Upper lobe of right lung (tissue), 1 donor: ENCODE results near the gene GPR87. TPM values are rescaled to one million over a fixed set of nuclear protein-coding genes. Genes with fewer than 3 reads are reported as not detected.
A peak's percentile ranks its signal among the peaks of the same experiment; 100 is the strongest.

Source experiments
- ATAC-seq: fragments of 200-7000 bp; cut with Tn5 transposase; one replicate; pipeline ENCODE4 v1.9.1; 2020; ENCODE audit warnings: mild to moderate bottlenecking, moderate library complexity
- DNase-seq: peaks from one replicate; pipeline ENCODE4 v3.0.0-alpha.2; 2020
- H3K27ac ChIP-seq: fragments of 200-600 bp; one replicate; pipeline ENCODE4 v1.8.0; 2022
- H3K27me3 ChIP-seq: fragments of 200-600 bp; one replicate; pipeline ENCODE4 v1.8.0; 2022; ENCODE audit warnings: mild to moderate bottlenecking
- H3K36me3 ChIP-seq: fragments of 200-600 bp; one replicate; pipeline ENCODE4 v1.8.0; 2022
- H3K4me1 ChIP-seq: fragments of 200-600 bp; one replicate; pipeline ENCODE4 v1.8.0; 2022
- H3K4me3 ChIP-seq: fragments of 200-600 bp; one replicate; pipeline ENCODE4 v1.8.0; 2022; ENCODE audit warnings: mild to moderate bottlenecking
- H3K9me3 ChIP-seq: fragments of 200-600 bp; one replicate; pipeline ENCODE4 v1.8.0; 2022
- intact Hi-C: fragments of 100-400 bp; cut with DNase I; formaldehyde crosslinking; loops from one replicate; pipeline ENCODE4 v1.11.0; 2022
- total RNA-seq: library from RNA; stranded (reverse); fragmentation: NEBNext Ultra II Directional; extraction: Animal tissue kit (Norgen Biotek cat#: 25700); gene quantifications from one replicate; pipeline ENCODE4 v1.2.1, GENCODE V29; 2021
- TF ChIP-seq, protein P1 (sequence below): fragments of 200-600 bp; IDR thresholded peaks from one replicate; pipeline ENCODE4 v1.8.0; 2022; ENCODE audit warnings: antibody characterized with exemption
- donor health status: DM: no; HTN: yes; CAD: no; lungs with severe emphysema.

GPR87 gene
- total RNA-seq, 1 donor from 2014 or later = 0.67 TPM

DNA sequence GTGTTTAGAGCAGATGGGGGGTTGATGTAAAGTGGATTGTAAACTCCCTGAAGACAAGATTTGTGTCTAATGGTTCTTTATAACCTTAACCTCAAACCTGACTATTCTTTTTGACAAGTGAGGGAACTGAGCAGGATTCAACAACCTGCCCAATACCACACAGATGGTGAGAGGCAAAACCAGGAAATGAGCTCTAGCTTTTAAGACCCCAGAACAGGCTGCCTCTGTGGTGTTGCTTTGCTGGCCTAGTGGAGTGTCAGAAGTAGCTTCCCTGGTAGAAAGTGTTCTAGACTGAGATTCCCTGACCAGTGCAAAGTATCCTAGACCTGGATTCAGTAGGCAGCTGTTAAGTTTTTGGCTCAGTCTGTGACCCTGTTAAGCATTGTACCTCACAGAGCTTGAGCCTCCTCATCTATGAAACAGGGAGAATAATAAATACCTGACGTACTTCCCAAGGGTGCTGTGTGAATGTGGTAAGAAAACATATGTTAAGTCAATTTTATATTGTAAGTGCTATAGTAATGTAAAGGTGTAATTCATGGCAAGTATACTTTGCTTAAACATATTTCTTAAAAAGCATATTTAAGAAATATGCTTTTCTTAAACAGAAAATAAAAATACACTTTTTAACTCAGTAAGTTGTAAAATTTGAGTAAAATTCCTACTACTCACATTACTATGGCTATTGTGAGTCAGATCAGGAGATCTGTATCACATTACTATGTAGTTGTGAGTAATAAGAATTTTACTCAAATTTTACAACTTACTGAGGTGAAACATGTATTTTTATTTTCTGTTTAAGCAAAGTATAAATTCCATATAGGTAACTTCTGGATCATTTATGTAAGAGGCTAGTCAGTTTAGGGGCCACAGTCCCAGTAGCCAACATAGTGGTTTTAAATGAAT is 8.8 kb downstream of the GPR87 start:
- TF ChIP-seq, protein P1, sequence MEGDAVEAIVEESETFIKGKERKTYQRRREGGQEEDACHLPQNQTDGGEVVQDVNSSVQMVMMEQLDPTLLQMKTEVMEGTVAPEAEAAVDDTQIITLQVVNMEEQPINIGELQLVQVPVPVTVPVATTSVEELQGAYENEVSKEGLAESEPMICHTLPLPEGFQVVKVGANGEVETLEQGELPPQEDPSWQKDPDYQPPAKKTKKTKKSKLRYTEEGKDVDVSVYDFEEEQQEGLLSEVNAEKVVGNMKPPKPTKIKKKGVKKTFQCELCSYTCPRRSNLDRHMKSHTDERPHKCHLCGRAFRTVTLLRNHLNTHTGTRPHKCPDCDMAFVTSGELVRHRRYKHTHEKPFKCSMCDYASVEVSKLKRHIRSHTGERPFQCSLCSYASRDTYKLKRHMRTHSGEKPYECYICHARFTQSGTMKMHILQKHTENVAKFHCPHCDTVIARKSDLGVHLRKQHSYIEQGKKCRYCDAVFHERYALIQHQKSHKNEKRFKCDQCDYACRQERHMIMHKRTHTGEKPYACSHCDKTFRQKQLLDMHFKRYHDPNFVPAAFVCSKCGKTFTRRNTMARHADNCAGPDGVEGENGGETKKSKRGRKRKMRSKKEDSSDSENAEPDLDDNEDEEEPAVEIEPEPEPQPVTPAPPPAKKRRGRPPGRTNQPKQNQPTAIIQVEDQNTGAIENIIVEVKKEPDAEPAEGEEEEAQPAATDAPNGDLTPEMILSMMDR = no peak
- ATAC-seq = no peak
- Histone ChIP-seq H3K4me3 (no peak overlapping the region), H3K9me3 (no peaks in the 10 kb centered on the region), H3K27ac (no peak overlapping the region), H3K27me3 (no peaks in the 10 kb centered on the region), H3K4me1 (peaks cover 5% of the 10 kb centered on the region), H3K36me3 (no peaks in the 10 kb centered on the region)
- intact Hi-C loops = no loop called here
- DNase-seq = no peak

DNA sequence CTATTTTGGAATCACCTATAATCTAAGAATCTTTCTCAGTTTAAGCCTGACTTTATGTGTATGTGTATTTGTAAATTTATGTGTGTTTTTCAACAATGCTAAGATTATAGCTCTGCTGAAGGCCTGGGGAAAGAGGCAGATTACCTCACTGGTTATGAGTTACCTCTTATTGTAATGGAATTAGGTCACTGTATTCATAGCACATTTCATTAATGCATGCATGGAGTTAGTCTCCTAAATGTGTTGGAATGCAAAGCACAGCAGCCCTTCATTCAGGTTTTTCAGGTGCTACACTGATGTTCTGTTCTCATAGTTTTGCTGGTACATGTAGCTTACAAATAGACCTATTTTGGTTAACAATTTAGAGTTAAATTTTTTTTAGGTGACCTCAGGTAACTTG is 9.5 kb downstream of the GPR87 start:
- H3K9me3 ChIP-seq = no peaks in the 10 kb centered on the region
- TF ChIP-seq, protein P1 = no peak
- no peak overlapping the region for H3K27ac ChIP-seq
- H3K4me3 ChIP-seq = no peak overlapping the region
- H3K4me1 ChIP-seq = peaks cover 5% of the 10 kb centered on the region
- DNase-seq = no peak
- no peaks in the 10 kb centered on the region for H3K27me3 ChIP-seq
- H3K36me3 ChIP-seq = no peaks in the 10 kb centered on the region
- no peak for ATAC-seq
- intact Hi-C loops = no loop called here

DNA sequence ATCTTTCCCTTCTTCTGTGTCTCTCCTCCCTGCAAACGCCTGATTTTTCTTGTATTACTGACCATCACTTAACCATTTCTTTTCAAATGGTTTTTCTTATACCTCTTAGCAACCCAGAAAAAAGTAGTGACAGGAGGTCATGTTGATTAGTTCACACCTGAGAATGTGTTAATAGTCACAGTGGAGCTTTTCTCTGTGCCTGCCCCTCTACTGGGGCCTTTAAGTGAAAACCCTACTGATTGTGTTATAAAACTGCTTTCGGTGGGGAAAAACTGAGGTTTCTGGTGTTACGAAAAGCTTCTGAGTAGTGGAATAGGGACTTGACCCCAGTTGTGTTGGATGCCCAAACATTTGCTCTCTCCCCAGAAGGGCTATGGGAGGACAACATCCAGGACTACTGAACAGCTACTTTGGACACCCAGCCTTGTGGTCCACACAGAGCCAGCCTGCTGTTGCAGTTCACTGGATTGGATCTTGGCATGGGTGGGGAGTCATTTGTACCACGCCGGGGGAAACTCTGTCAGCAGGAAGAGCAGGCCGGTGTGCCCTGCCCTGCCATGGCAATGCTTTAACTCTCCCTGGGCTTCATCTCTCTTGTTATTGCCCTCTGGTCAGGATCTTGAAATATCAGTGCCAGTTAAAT is 10.3 kb downstream of the GPR87 start:
- peaks cover 5% of the 10 kb centered on the region for H3K4me1 ChIP-seq
- no peaks in the 10 kb centered on the region for H3K9me3 ChIP-seq
- no peak for ATAC-seq
- DNase-seq = no peak
- no peaks in the 10 kb centered on the region for H3K36me3 ChIP-seq
- no peak overlapping the region for H3K4me3 ChIP-seq
- TF ChIP-seq, protein P1 = no peak
- intact Hi-C loops = no loop called here
- H3K27me3 ChIP-seq = no peaks in the 10 kb centered on the region
- no peak overlapping the region for H3K27ac ChIP-seq

DNA sequence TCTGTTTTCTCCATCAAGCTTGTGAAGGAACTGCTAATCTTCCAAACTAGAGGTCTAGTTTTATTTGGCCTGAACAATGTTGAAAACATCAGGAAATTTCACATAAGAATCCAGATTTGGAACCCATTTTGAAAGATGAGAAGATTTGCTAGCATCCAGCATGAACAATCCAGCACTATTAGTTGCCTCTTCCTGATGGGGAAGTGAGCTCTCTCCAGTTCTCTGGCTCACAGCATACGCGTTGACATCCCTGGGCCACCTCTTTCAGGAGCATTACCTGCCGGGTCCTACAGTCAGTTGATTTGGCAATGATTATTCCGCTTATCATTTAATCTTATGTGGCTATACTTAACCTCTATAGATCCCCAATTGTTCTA is 10.9 kb downstream of the GPR87 start:
- intact Hi-C loops = no loop called here
- H3K36me3 ChIP-seq = no peaks in the 10 kb centered on the region
- H3K9me3 ChIP-seq = no peaks in the 10 kb centered on the region
- H3K4me3 ChIP-seq = no peak overlapping the region
- H3K27ac ChIP-seq = no peak overlapping the region
- TF ChIP-seq, protein P1 = no peak
- DNase-seq (no peak), ATAC-seq (no peak)
- H3K27me3 ChIP-seq = no peaks in the 10 kb centered on the region
- H3K4me1 ChIP-seq = peaks cover 5% of the 10 kb centered on the region

DNA sequence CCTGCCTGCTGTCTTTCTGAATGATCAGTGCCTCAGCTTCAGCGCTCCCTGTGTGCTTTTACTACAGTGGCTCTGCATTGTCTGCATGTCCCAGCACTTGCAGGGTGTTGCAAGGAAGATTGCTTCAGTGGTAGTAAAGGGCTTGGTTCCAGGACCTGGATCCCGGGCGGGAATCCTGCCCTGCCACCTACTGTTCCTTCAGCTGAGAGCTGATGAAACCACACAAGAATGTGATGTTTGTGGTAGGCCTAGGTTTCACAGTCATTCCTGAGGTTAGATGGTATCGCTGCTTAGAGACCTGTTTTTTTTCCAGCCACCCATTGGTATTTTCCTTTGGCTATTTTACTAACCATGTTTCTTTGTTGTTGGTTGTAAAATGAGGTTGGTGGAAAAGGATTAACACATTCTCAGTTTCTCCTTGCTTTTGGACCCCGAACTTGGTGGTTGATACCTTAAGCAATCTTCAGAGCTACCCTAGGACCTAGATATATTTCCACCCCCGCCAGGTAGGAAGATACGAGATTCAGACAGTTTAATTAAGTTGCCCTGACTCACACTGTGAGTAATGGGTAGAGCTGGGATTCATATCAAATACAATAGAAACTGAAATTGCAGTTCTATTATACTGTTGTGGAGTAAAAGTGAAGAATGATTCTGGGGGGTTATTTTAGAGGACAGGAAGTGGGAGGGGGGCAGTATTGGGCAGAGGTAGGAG is 11.4 kb downstream of the GPR87 start:
- peak; percentile 95 for ATAC-seq
- no peak overlapping the region for H3K27ac ChIP-seq

More for the DNA sequence above, 11.4 kb downstream of the GPR87 start:
- H3K27me3 ChIP-seq = no peaks in the 10 kb centered on the region
- DNase-seq = peak; percentile 73
- intact Hi-C loops = no loop called here
- H3K4me1 ChIP-seq = peaks cover 5% of the 10 kb centered on the region
- H3K9me3 ChIP-seq = no peaks in the 10 kb centered on the region
- TF ChIP-seq, protein P1 = no peak
- no peak overlapping the region for H3K4me3 ChIP-seq
- no peaks in the 10 kb centered on the region for H3K36me3 ChIP-seq
